Measurements from ENCODE around the gene KCNQ2. TPM values are rescaled to one million over a fixed set of nuclear protein-coding genes. Genes with fewer than 3 reads are reported as not detected.

Gene KCNQ2
- total RNA-seq, 1 experiment from 2014 or later = not detected

GRCh38 chr20:63397946-63398450 is 74.5 kb downstream of the KCNQ2 start:
- Histone ChIP-seq H3K4me3 (ENCODE audit: low read length) (no peak overlapping the region), H3K9ac (ENCODE audit: low read length) (no peak overlapping the region), H3K27me3 (ENCODE audit: low read length) (no peaks in the 10 kb centered on the region), H3K4me1 (ENCODE audit: low read length) (no peaks in the 10 kb centered on the region), H3K27ac (ENCODE audit: low read length) (no peak overlapping the region), H4K20me1 (ENCODE audit: insufficient read depth, low read depth, low read length) (no peaks in the 10 kb centered on the region), H3K9me3 (ENCODE audit: low read length) (no peaks in the 10 kb centered on the region), H3K9me2 (replicated peaks; ENCODE audit: insufficient read depth, low read length) (no peaks in the 10 kb centered on the region), H3K4me2 (ENCODE audit: low read depth, low read length, poor library complexity, severe bottlenecking) (no peak overlapping the region), H3K36me3 (ENCODE audit: insufficient read depth, low read length) (no peaks in the 10 kb centered on the region), H2AFZ (ENCODE audit: low read length) (no peak overlapping the region), H3K79me2 (ENCODE audit: low read length) (no peaks in the 10 kb centered on the region)
- no peak for DNase-seq

- no peak for DNase-seq
- no peaks in the 10 kb centered on the region for H3K9me2 ChIP-seq (replicated peaks; ENCODE audit: insufficient read depth, low read length)
- no peaks in the 10 kb centered on the region for H3K27me3 ChIP-seq (ENCODE audit: low read length)
Measured at GRCh38 chr20:63397155-63397843, 75.2 kb downstream of the KCNQ2 start.

GRCh38 chr20:63396300-63396699 is 76.2 kb downstream of the KCNQ2 start:
- H3K4me2 ChIP-seq (ENCODE audit: low read depth, low read length, poor library complexity, severe bottlenecking) = no peak overlapping the region
- no peak overlapping the region for H2AFZ ChIP-seq (ENCODE audit: low read length)
- no peak overlapping the region for H3K27ac ChIP-seq (ENCODE audit: low read length)
- H3K9me2 ChIP-seq (replicated peaks; ENCODE audit: insufficient read depth, low read length) = no peaks in the 10 kb centered on the region
- H4K20me1 ChIP-seq (ENCODE audit: insufficient read depth, low read depth, low read length) = no peaks in the 10 kb centered on the region
- no peak overlapping the region for H3K4me3 ChIP-seq (ENCODE audit: low read length)
- no peaks in the 10 kb centered on the region for H3K4me1 ChIP-seq (ENCODE audit: low read length)
- no peaks in the 10 kb centered on the region for H3K36me3 ChIP-seq (ENCODE audit: insufficient read depth, low read length)
- H3K9ac ChIP-seq (ENCODE audit: low read length) = no peak overlapping the region
- DNase-seq = no peak
- no peaks in the 10 kb centered on the region for H3K9me3 ChIP-seq (ENCODE audit: low read length)
- H3K79me2 ChIP-seq (ENCODE audit: low read length) = no peaks in the 10 kb centered on the region
- H3K27me3 ChIP-seq (ENCODE audit: low read length) = no peaks in the 10 kb centered on the region

More at GRCh38 chr20:63397155-63397843, 75.2 kb downstream of the KCNQ2 start:
- Histone ChIP-seq H3K9me3 (ENCODE audit: low read length) (no peaks in the 10 kb centered on the region), H3K4me1 (ENCODE audit: low read length) (no peaks in the 10 kb centered on the region), H3K79me2 (ENCODE audit: low read length) (no peaks in the 10 kb centered on the region), H3K4me3 (ENCODE audit: low read length) (no peak overlapping the region), H3K36me3 (ENCODE audit: insufficient read depth, low read length) (no peaks in the 10 kb centered on the region), H2AFZ (ENCODE audit: low read length) (no peak overlapping the region), H4K20me1 (ENCODE audit: insufficient read depth, low read depth, low read length) (no peaks in the 10 kb centered on the region), H3K9ac (ENCODE audit: low read length) (no peak overlapping the region), H3K27ac (ENCODE audit: low read length) (no peak overlapping the region), H3K4me2 (ENCODE audit: low read depth, low read length, poor library complexity, severe bottlenecking) (no peak overlapping the region)

- Histone ChIP-seq H3K4me1 (ENCODE audit: low read length) (no peaks in the 10 kb centered on the region; the same call in 1 of the 2 replicates), H3K4me2 (ENCODE audit: low read depth, low read length, poor library complexity, severe bottlenecking) (no peak overlapping the region), H3K9me3 (ENCODE audit: low read length) (no peaks in the 10 kb centered on the region), H3K9ac (ENCODE audit: low read length) (no peak overlapping the region), H3K4me3 (ENCODE audit: low read length) (no peak overlapping the region), H3K36me3 (ENCODE audit: insufficient read depth, low read length) (no peaks in the 10 kb centered on the region), H3K27ac (ENCODE audit: low read length) (no peak overlapping the region), H3K9me2 (replicated peaks; ENCODE audit: insufficient read depth, low read length) (no peaks in the 10 kb centered on the region), H3K79me2 (ENCODE audit: low read length) (no peaks in the 10 kb centered on the region), H2AFZ (ENCODE audit: low read length) (no peak overlapping the region), H4K20me1 (ENCODE audit: insufficient read depth, low read depth, low read length) (no peaks in the 10 kb centered on the region), H3K27me3 (ENCODE audit: low read length) (no peaks in the 10 kb centered on the region)
- no peak for DNase-seq
Measured at GRCh38 chr20:63395723-63396122, 76.7 kb downstream of the KCNQ2 start.

- H3K36me3 ChIP-seq (ENCODE audit: insufficient read depth, low read length) = no peaks in the 10 kb centered on the region
- H3K79me2 ChIP-seq (ENCODE audit: low read length) = no peaks in the 10 kb centered on the region
- no peaks in the 10 kb centered on the region for H3K9me3 ChIP-seq (ENCODE audit: low read length)
- no peak overlapping the region for H3K4me2 ChIP-seq (ENCODE audit: low read depth, low read length, poor library complexity, severe bottlenecking)
- no peak overlapping the region for H2AFZ ChIP-seq (ENCODE audit: low read length)
- H3K9ac ChIP-seq (ENCODE audit: low read length) = no peak overlapping the region
- no peak overlapping the region for H3K4me3 ChIP-seq (ENCODE audit: low read length)
- DNase-seq = no peak
- no peaks in the 10 kb centered on the region for H4K20me1 ChIP-seq (ENCODE audit: insufficient read depth, low read depth, low read length)
- no peaks in the 10 kb centered on the region; the same call in 1 of the 2 replicates for H3K4me1 ChIP-seq (ENCODE audit: low read length)
- H3K9me2 ChIP-seq (replicated peaks; ENCODE audit: insufficient read depth, low read length) = no peaks in the 10 kb centered on the region
- no peaks in the 10 kb centered on the region for H3K27me3 ChIP-seq (ENCODE audit: low read length)
- no peak overlapping the region for H3K27ac ChIP-seq (ENCODE audit: low read length)
Measured at GRCh38 chr20:63394920-63395455, 77.5 kb downstream of the KCNQ2 start.

GRCh38 chr20:63394069-63394919 is 78.2 kb downstream of the KCNQ2 start:
- no peaks in the 10 kb centered on the region for H3K9me2 ChIP-seq (replicated peaks; ENCODE audit: insufficient read depth, low read length)
- no peaks in the 10 kb centered on the region for H3K9me3 ChIP-seq (ENCODE audit: low read length)
- no peaks in the 10 kb centered on the region for H3K79me2 ChIP-seq (ENCODE audit: low read length)
- no peak overlapping the region for H3K4me2 ChIP-seq (ENCODE audit: low read depth, low read length, poor library complexity, severe bottlenecking)
- no peak for DNase-seq
- no peaks in the 10 kb centered on the region for H3K27me3 ChIP-seq (ENCODE audit: low read length)
- no peak overlapping the region for H3K27ac ChIP-seq (ENCODE audit: low read length)
- no peak overlapping the region for H3K4me3 ChIP-seq (ENCODE audit: low read length)
- H3K36me3 ChIP-seq (ENCODE audit: insufficient read depth, low read length) = no peaks in the 10 kb centered on the region
- H2AFZ ChIP-seq (ENCODE audit: low read length) = no peak overlapping the region
- H3K9ac ChIP-seq (ENCODE audit: low read length) = no peak overlapping the region
- no peaks in the 10 kb centered on the region; the same call in 1 of the 2 replicates for H3K4me1 ChIP-seq (ENCODE audit: low read length)
- H4K20me1 ChIP-seq (ENCODE audit: insufficient read depth, low read depth, low read length) = no peaks in the 10 kb centered on the region

- H3K9me2 ChIP-seq (replicated peaks; ENCODE audit: insufficient read depth, low read length) = no peaks in the 10 kb centered on the region
- H3K9ac ChIP-seq (ENCODE audit: low read length) = no peak overlapping the region
- H3K27ac ChIP-seq (ENCODE audit: low read length) = no peak overlapping the region
- no peak overlapping the region for H3K4me3 ChIP-seq (ENCODE audit: low read length)
- no peaks in the 10 kb centered on the region for H3K79me2 ChIP-seq (ENCODE audit: low read length)
- no peak for DNase-seq
- H2AFZ ChIP-seq (ENCODE audit: low read length) = no peak overlapping the region
- no peaks in the 10 kb centered on the region for H3K27me3 ChIP-seq (ENCODE audit: low read length)
- H3K4me1 ChIP-seq (ENCODE audit: low read length) = no peaks in the 10 kb centered on the region; the same call in 1 of the 2 replicates
- H3K36me3 ChIP-seq (ENCODE audit: insufficient read depth, low read length) = no peaks in the 10 kb centered on the region
- H3K9me3 ChIP-seq (ENCODE audit: low read length) = no peaks in the 10 kb centered on the region
- H4K20me1 ChIP-seq (ENCODE audit: insufficient read depth, low read depth, low read length) = no peaks in the 10 kb centered on the region
- no peak overlapping the region for H3K4me2 ChIP-seq (ENCODE audit: low read depth, low read length, poor library complexity, severe bottlenecking)
Measured at GRCh38 chr20:63393566-63393965, 78.9 kb downstream of the KCNQ2 start.

Data from Karpas-422 (cell line).